ENCODE measurements around the gene TAF1.
"Not testable (repeated sequence)": the region's sequence is repeated elsewhere in the genome, so short reads cannot be mapped to it uniquely, and the experiment has no call there.

The TAF1 gene

DNA sequence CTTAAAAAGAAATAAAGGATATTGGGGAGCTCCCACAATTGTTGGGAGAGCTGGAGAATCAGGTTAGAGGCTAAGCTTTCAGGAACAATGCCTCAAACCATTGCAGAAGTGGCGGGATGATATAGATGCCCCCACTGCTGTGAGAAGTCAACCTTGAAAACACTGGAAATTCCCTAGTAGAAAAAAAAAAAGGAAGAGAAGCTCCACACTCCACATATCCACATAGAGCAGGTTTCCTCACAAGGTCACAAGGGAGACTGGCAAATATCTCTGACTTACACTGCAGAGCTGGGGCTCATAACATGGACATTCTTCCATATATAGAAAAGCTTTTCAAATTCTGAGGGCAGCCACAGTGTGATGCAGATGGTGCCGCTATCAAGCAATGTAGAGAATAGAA is 144.0 kb downstream of the TAF1 start:
- DNase-seq (ENCODE audit: low read depth): no peak
- Histone ChIP-seq H3K36me3 (ENCODE audit: control insufficient read depth, insufficient read depth, low read length, severe bottlenecking) (no peaks in the 10 kb centered on the region), H3K9me3 (ENCODE audit: control insufficient read depth, low read length) (no peaks in the 10 kb centered on the region), H3K9ac (ENCODE audit: low read length) (no peak overlapping the region), H3K4me1 (ENCODE audit: control insufficient read depth, insufficient read depth, low read length) (peaks cover 8% of the 10 kb centered on the region), H3K27me3 (replicated peaks; ENCODE audit: control insufficient read depth, insufficient read depth, low read length) (no peaks in the 10 kb centered on the region), H3K4me3 (ENCODE audit: low read length) (no peak overlapping the region)

DNA sequence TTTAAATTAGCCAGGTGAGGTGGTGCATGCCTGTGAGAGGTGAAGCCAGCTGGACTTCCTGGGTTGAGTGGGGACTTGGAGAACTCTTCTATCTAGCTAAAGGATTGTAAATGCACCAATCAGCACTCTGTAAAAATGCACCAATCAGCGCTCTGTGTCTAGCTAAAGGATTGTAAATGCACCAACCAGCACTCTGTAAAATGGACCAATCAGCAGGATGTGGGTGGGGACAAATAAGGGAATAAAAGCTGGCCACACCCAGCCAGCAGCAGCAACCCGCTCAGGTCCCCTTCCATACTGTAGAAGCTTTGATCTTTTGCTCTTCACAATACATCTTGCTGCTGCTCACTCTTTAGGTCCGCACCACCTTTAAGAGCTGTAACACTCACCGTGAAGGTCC is 147.6 kb downstream of the TAF1 start:
- H3K9ac ChIP-seq (ENCODE audit: low read length); H3K9me3 ChIP-seq (ENCODE audit: control insufficient read depth, low read length); H3K4me3 ChIP-seq (ENCODE audit: low read length); H3K27me3 ChIP-seq (replicated peaks; ENCODE audit: control insufficient read depth, insufficient read depth, low read length); DNase-seq (ENCODE audit: low read depth); H3K36me3 ChIP-seq (ENCODE audit: control insufficient read depth, insufficient read depth, low read length, severe bottlenecking): not testable (repeated sequence)
- H3K4me1 ChIP-seq (ENCODE audit: control insufficient read depth, insufficient read depth, low read length): peaks cover 13% of the 10 kb centered on the region

DNA sequence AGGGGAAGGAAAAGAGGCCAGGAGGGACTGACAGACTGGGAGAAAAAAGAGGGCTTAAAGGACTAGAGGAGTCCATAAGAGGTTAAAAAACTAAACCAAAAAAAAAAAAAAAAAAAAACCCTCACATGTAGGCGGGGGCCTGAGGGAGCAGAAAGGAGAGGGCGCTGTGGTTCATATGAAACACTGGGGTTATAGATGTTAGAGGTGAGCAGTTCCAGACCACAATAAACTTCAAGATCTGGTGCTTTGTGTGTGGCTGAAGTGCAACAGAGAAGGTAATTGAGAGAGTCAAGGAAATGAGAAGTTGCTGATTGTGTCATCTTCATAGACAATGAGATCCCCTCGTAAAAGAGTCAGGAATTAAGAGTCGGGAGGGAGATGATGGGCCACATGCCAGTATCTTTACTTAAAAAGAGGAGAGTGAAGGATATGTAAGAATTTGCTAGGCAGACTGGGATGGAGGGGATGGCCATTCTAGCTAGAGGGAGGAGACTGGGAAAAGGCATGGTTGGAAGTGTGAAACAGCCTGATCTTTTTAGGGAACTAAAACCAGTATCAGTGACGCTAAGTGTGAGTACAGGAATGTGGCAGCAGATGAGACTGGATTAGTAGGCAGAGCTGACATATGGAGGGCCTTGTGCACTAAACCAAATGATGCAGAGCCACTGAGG is 148.3 kb downstream of the TAF1 start:
- Histone ChIP-seq H3K9ac (ENCODE audit: low read length) (peak overlapping the region; percentile 2), H3K4me1 (ENCODE audit: control insufficient read depth, insufficient read depth, low read length) (peaks cover 13% of the 10 kb centered on the region), H3K9me3 (ENCODE audit: control insufficient read depth, low read length) (peaks cover 4% of the 10 kb centered on the region), H3K36me3 (ENCODE audit: control insufficient read depth, insufficient read depth, low read length, severe bottlenecking) (no peaks in the 10 kb centered on the region), H3K27me3 (replicated peaks; ENCODE audit: control insufficient read depth, insufficient read depth, low read length) (no peaks in the 10 kb centered on the region), H3K4me3 (ENCODE audit: low read length) (no peak overlapping the region)
- DNase-seq (ENCODE audit: low read depth): no peak

DNA sequence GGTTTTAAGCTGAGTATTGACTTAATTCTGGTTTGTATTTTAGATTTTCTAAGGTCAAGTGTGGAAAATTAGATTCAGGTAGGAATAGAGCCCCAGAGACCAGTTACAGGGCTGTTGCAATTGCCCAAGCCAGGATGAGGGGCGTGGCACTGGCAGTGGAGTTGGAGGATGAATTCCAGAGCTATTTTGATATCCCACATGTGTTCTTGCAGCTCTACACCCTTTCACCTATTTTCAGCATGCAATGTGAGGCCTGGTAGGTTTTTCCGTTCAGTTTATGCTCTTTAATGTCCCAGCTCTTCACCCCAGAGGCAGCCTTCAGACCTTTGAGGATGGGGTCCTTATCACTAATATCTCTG is 148.9 kb downstream of the TAF1 start:
- no peak overlapping the region for H3K4me3 ChIP-seq (ENCODE audit: low read length)
- peaks cover 13% of the 10 kb centered on the region for H3K4me1 ChIP-seq (ENCODE audit: control insufficient read depth, insufficient read depth, low read length)
- H3K9ac ChIP-seq (ENCODE audit: low read length): peak overlapping the region; percentile 9
- peak; percentile 56 for DNase-seq (ENCODE audit: low read depth)
- H3K36me3 ChIP-seq (ENCODE audit: control insufficient read depth, insufficient read depth, low read length, severe bottlenecking): no peaks in the 10 kb centered on the region
- H3K9me3 ChIP-seq (ENCODE audit: control insufficient read depth, low read length): peaks cover 4% of the 10 kb centered on the region
- no peaks in the 10 kb centered on the region for H3K27me3 ChIP-seq (replicated peaks; ENCODE audit: control insufficient read depth, insufficient read depth, low read length)
